Neural cell (in vitro differentiated cells): ENCODE data around the gene ATL2. TPM values are rescaled to one million over a fixed set of nuclear protein-coding genes. Genes with fewer than 3 reads are reported as not detected.

Source experiments
- H2AFZ ChIP-seq: fragments of 200-600, 300-800 bp; sonication (generic), shearing (Covaris generic); 2 replicates; pipeline ENCODE4 v1.6.0; 2014; ENCODE audit warnings: low read depth, mild to moderate bottlenecking, antibody characterized with exemption, low read length, moderate library complexity
- H3F3A ChIP-seq: fragments of 200-600 bp; shearing (Covaris generic); 2 replicates; pipeline ENCODE4 v1.6.1; 2016; ENCODE audit warnings: mild to moderate bottlenecking, moderate library complexity, mixed read lengths, antibody characterized with exemption, low read length; ENCODE audit not compliant: insufficient read depth, poor library complexity, severe bottlenecking
- H3K27ac ChIP-seq: fragments of 200-600, 300-800 bp; sonication (generic), shearing (Covaris generic); 2 replicates; pipeline ENCODE4 v1.5.1; 2014; ENCODE audit warnings: mild to moderate bottlenecking, low read length, moderate library complexity
- H3K27me3 ChIP-seq: fragments of 300-800, 200-600 bp; sonication (generic), shearing (Covaris generic); 2 replicates; pipeline ENCODE4 v1.6.0; 2014; ENCODE audit warnings: mild to moderate bottlenecking, low read depth, low read length, moderate library complexity; ENCODE audit not compliant: insufficient read depth
- H3K36me3 ChIP-seq: fragments of 300-800, 200-600 bp; sonication (generic), shearing (Covaris generic); 2 replicates; pipeline ENCODE4 v1.5.1; 2014; ENCODE audit warnings: mild to moderate bottlenecking, antibody characterized with exemption, low read length, moderate library complexity; ENCODE audit not compliant: insufficient read depth
- H3K4me2 ChIP-seq: fragments of 300-800, 200-600 bp; sonication (generic), shearing (Covaris generic); 2 replicates; pipeline ENCODE4 v1.6.0; 2014; ENCODE audit warnings: mild to moderate bottlenecking, low read length
- H3K4me3 ChIP-seq: fragments of 300-800, 200-600 bp; sonication (generic), shearing (Covaris generic); 2 replicates; pipeline ENCODE4 v1.5.1; 2014; ENCODE audit warnings: mild to moderate bottlenecking, low read length, moderate library complexity
- H3K79me2 ChIP-seq: fragments of 200-600 bp; shearing (Covaris generic); replicated peaks from 2 replicates; pipeline ENCODE4 v1.6.0; 2014; ENCODE audit warnings: mild to moderate bottlenecking, low read length, moderate library complexity; ENCODE audit not compliant: insufficient read depth
- H3K9ac ChIP-seq: fragments of 300-800, 200-600 bp; sonication (generic), shearing (Covaris generic); 2 replicates; pipeline ENCODE4 v1.6.1; 2016; ENCODE audit warnings: mild to moderate bottlenecking, low read length, mixed read lengths
- H3K9me2 ChIP-seq: fragments of 200-600 bp; shearing (Covaris generic); 2 replicates; pipeline ENCODE4 v1.6.1; 2016; ENCODE audit warnings: mild to moderate bottlenecking, low read length, mixed read lengths; ENCODE audit not compliant: insufficient read depth
- H3K9me3 ChIP-seq: fragments of 200-600, 300-800 bp; sonication (generic), shearing (Covaris generic); 2 replicates; pipeline ENCODE4 v1.6.1; 2016; ENCODE audit warnings: mild to moderate bottlenecking, mixed run types, low read length, moderate library complexity, mixed read lengths
- H4K20me1 ChIP-seq: fragments of 200-600 bp; shearing (Covaris generic); 2 replicates; pipeline ENCODE4 v1.6.1; 2016; ENCODE audit warnings: mild to moderate bottlenecking, mixed run types; ENCODE audit not compliant: insufficient read depth
- CTCF ChIP-seq: fragments of 450-650 bp; IDR thresholded peaks from 2 replicates; pipeline ENCODE4 v1.5.1; 2014; ENCODE audit warnings: antibody characterized with exemption, mild to moderate bottlenecking, moderate library complexity; ENCODE audit not compliant: poor library complexity, severe bottlenecking
- EP300 ChIP-seq: fragments of 450-650 bp; conservative IDR thresholded peaks from 2 replicates; pipeline ENCODE4 v1.6.1; 2014; ENCODE audit warnings: antibody characterized with exemption, mild to moderate bottlenecking, moderate library complexity; ENCODE audit not compliant: poor library complexity, severe bottlenecking
- EZH2 ChIP-seq: fragments of 200-600, 300-800 bp; shearing (Covaris generic), sonication (generic); IDR thresholded peaks from 2 replicates; pipeline ENCODE4 v1.6.1; 2014; ENCODE audit warnings: antibody characterized with exemption, low read length, borderline replicate concordance, mild to moderate bottlenecking; ENCODE audit not compliant: insufficient read depth, poor library complexity, severe bottlenecking
- MXI1 ChIP-seq: fragments of 450-650 bp; conservative IDR thresholded peaks from 2 replicates; pipeline ENCODE4 v1.6.1; 2014; ENCODE audit warnings: antibody characterized with exemption, mild to moderate bottlenecking; ENCODE audit not compliant: poor library complexity, severe bottlenecking
- POLR2AphosphoS5 ChIP-seq: IDR thresholded peaks from 2 replicates; pipeline ENCODE4 v1.6.1; 2012
- RAD21 ChIP-seq: fragments of 450-650 bp; conservative IDR thresholded peaks from 2 replicates; pipeline ENCODE4 v1.6.1; 2014; ENCODE audit warnings: antibody characterized with exemption, mild to moderate bottlenecking, moderate library complexity
- REST ChIP-seq: IDR thresholded peaks from 2 replicates; pipeline ENCODE4 v1.6.1; 2012; ENCODE audit warnings: borderline replicate concordance
- SMC3 ChIP-seq: fragments of 450-650 bp; conservative IDR thresholded peaks from 2 replicates; pipeline ENCODE4 v1.6.1; 2014; ENCODE audit warnings: antibody characterized with exemption, mild to moderate bottlenecking, moderate library complexity; ENCODE audit not compliant: poor library complexity
- TAF1 ChIP-seq: IDR thresholded peaks from 2 replicates; pipeline ENCODE4 v1.6.1; 2012; ENCODE audit warnings: low read depth
- polyA plus RNA-seq: library from polyadenylated mRNA; depleted of rRNA; stranded (reverse); fragments of >200 nt; gene quantifications from 2 replicates; pipeline ENCODE4 v1.2.3, GENCODE V29; 2014

ATL2 gene
- polyA plus RNA-seq, 1 donor from 2014 or later = 66.8 TPM

- no peak for TF ChIP-seq REST
- no peak for TF ChIP-seq POLR2AphosphoS5
Observed at GRCh38 chr2:38405917-38406596, 29.0 kb upstream of the ATL2 start (continued).

GRCh38 chr2:38400513-38400912 lies 23.4 kb upstream of the ATL2 start:
- no peak for TF ChIP-seq POLR2AphosphoS5
- Histone ChIP-seq H3K9ac (no peak overlapping the region), H3K4me2 (no peak overlapping the region), H3K27ac (no peak overlapping the region), H3K79me2 (no peaks in the 10 kb centered on the region), H3F3A (no peaks in the 10 kb centered on the region), H3K36me3 (no peaks in the 10 kb centered on the region), H3K27me3 (no peaks in the 10 kb centered on the region), H2AFZ (no peak overlapping the region), H3K9me2 (no peaks in the 10 kb centered on the region), H3K9me3 (peaks cover 3% of the 10 kb centered on the region), H4K20me1 (no peaks in the 10 kb centered on the region), H3K4me3 (no peak overlapping the region)

GRCh38 chr2:38398739-38399138 lies 21.7 kb upstream of the ATL2 start:
- no peaks in the 10 kb centered on the region for H3K79me2 ChIP-seq
- H3K4me3 ChIP-seq = no peak overlapping the region
- H3K4me2 ChIP-seq = no peak overlapping the region
- H3F3A ChIP-seq = no peaks in the 10 kb centered on the region
- H4K20me1 ChIP-seq = no peaks in the 10 kb centered on the region
- H2AFZ ChIP-seq = no peak overlapping the region
- H3K27ac ChIP-seq = no peak overlapping the region
- TF ChIP-seq MXI1 (no peak), EP300 (no peak), TAF1 (no peak), POLR2AphosphoS5 (no peak), CTCF (no peak), SMC3 (no peak), REST (no peak), EZH2 (no peak), RAD21 (no peak)
- H3K9me2 ChIP-seq = no peaks in the 10 kb centered on the region
- peaks cover 3% of the 10 kb centered on the region for H3K9me3 ChIP-seq
- no peaks in the 10 kb centered on the region for H3K36me3 ChIP-seq
- no peaks in the 10 kb centered on the region for H3K27me3 ChIP-seq
- H3K9ac ChIP-seq = no peak overlapping the region
